OCI-LY1 (cell line): ENCODE measurements around the gene SYT9.

Source experiments
- CTCF ChIP-seq: fragments of 200-600 bp; sonication (generic), shearing (Covaris generic); IDR thresholded peaks from 2 replicates; pipeline ENCODE4 v1.5.1; 2017; ENCODE audit warnings: mild to moderate bottlenecking, antibody characterized with exemption, low read length, moderate library complexity, mixed read lengths
- EZH2 ChIP-seq: fragments of 200-600 bp; sonication (generic), shearing (Covaris generic); IDR thresholded peaks from 2 replicates; pipeline ENCODE4 v1.8.0; 2017; ENCODE audit warnings: borderline replicate concordance, mixed run types, mild to moderate bottlenecking, antibody characterized with exemption, low read length, moderate library complexity, mixed read lengths

GRCh38 chr11:7469351-7469865 lies 217.7 kb downstream of the SYT9 start:
- TF ChIP-seq CTCF (no peak), EZH2 (no peak)
